GM21526 (cell line): ENCODE measurements around the gene OR2T10.
"Not testable (repeated sequence)": the region's sequence is repeated elsewhere in the genome, so short reads cannot be mapped to it uniquely, and the experiment has no call there.

Experiments
- ATAC-seq: cut with Tn5 transposase; IDR thresholded peaks from one replicate; pipeline ENCODE4 v1.9.1; 2021; ENCODE audit warnings: moderate library complexity; ENCODE audit not compliant: unreplicated experiment, low FRiP score

OR2T10 gene, protein sequence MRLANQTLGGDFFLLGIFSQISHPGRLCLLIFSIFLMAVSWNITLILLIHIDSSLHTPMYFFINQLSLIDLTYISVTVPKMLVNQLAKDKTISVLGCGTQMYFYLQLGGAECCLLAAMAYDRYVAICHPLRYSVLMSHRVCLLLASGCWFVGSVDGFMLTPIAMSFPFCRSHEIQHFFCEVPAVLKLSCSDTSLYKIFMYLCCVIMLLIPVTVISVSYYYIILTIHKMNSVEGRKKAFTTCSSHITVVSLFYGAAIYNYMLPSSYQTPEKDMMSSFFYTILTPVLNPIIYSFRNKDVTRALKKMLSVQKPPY

DNA sequence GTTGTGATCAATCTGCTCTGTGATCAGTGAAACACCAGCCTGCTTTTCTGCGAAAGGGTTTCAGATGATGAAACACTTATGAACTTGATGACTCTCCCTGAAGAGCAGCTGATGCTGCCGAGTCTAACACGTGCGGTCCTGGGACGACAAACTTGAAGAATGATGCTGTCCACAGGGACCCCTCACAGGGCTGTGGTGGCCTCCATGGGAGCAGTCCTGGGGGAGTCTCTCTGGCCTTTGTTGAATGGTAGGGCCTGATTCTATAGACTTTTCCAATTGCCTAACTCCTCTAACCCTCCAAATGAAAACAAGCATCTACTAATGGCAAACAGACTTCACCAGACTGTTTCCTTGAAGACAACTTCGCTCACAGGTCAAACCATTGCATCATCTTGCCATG, at the start of gene OR2T10:
Gene OR2T10, minus strand, starts transcription at position 112 of the 400 bp plus-strand sequence. CDS start 3,932 bp downstream, outside the sequence.
- ATAC-seq: no peak

DNA sequence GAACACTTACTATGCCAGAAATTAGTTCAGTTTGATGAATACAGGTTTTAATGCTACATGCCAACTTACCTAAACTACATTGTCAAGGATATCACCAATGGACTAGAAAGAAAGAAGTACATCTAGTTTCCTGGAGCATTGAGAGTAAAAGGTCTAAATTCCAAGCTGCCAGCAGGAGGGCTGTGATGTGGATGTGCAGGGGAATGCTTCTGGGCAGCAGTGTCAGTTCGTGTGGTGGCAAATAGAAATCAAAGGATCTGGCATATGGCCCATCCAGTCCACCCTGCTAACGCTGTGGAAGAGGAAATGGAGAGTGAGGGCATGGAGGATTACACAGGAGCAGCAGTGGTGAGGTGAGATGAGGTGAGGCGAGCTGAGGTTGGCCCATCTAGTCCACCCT, 47.7 kb upstream of the OR2T10 start, which contains the start of gene OR2T35:
Gene OR2T35, minus strand, starts transcription at position 101 of the 400 bp plus-strand sequence. CDS start 6,020 bp downstream, outside the sequence.
- ATAC-seq: not testable (repeated sequence)

DNA sequence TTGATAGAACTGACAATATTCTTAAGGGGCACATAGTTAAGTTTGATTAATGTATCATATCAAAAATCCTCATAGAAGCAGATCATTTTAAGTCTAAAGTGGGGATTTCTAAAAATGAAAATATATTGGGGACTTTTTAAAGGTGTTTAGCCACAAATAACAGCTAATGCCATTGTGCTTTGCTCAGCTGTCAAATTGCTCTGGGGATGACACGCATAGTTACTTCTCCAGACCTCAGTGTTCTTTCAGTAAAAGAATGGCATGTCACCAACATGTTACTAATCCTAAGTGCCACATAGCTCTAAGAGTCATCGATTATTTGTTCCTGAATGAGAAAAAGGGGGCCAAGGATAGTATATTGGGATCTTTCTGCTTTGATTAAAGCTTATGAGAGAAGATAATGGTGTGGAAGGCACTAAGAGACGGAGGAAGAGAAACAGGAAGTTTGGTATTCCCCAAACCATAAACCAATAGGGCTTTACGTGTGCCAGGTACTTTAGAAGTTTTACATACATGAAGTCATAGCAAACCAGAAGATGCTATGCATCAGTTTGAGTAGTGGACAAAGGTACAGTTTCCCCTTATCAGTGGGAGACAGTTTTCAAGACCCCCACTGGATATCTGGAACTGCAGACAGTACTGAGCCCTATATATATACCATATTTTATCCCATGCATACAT, 45.6 kb upstream of the OR2T10 start:
- peak; percentile 64 for ATAC-seq

DNA sequence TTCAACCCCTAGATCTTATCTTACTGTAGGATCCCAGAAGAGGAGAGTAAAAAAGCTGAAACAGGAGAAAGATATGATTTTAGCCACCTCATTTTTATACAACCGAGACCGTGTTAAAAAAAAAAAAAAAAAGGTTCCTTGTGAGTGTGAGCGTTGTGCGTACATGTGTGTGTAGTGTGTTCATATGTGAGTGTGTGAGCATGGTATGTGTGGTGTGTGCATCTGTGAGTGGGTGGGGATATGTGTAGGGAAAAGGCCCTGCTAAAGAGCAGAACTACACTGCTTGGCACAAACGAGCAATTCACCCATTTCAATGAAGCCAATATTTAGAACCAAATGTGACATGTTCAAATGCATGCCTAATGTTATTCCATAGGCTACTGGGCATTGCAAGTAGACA, 44.1 kb upstream of the OR2T10 start:
- ATAC-seq: not testable (repeated sequence)

DNA sequence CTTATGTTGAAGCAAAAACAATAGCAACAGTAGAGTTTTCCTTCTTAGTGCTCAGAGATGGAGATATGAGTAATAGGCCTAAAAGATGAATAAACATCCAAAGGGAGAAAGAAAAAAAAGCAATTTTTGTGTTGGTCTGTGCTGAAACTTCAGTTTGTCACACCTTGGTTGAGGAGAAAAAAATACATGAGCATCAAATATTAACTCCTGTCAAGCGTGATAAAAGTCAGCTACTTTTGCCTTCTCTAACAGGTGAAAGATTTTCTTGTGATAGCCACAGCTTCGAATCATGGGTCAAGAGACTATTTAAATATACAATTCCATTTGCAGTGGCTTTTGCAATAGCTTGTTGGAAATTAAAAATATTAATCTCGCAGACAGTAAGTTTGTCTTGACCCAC, 43.4 kb upstream of the OR2T10 start:
- peak; percentile 41 for ATAC-seq

DNA sequence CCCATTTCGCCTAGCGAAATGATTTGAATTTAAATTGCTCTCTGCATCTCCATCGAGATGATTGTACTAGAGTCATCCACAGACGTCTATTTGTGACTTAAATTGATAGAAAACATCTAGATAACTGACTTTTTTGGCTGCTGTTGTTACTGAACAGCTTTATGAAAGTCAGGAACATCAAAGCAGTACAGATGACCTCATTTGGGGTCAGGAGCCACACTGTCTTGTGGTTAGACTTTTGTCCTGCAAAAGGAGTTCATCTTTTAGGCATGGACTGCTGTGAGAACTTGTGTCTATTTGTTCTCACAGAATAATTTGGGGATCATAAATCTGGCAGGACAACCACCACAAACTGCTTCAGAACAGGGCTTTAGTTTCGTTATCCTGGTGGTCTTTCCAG, 42.2 kb upstream of the OR2T10 start:
- ATAC-seq: not testable (repeated sequence)

DNA sequence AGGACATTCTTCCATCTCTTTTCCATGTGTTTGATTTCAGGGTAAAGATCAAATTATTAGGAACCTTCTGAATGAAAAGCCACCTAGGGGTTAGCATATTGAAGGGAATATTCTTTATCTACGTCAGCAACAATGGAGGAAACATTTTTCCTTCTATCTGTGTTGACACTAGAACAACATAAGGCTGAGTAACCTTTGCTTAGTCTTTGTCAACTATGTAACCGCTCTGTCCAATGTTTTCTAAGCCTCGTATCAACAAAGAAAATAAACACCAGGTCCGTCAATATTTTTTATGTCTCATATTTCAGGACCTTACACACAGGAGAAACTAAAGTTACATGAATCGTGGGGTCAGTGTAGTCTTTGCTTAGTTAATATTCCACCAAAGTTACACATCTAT, 39.1 kb upstream of the OR2T10 start:
- not testable (repeated sequence) for ATAC-seq

DNA sequence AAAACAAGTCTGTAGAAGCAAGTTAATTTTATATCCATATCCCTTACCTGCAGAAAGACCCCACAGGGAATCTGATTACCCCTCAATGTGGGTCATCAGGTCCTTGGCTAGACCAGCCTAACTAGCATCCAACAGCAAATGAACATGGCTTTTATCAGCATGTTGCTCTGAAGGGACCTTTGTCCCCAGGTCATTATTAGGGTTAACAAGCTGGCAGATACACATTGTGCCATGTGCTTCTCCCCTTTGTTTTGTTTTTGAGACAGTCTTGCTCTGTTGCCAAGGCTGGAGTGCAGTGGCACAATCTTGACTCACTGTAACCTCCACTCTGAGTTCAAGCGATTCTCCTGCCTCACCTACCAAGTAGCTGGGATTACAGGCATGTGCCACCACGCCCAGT, 37.5 kb upstream of the OR2T10 start, which contains the start of gene OR2T11:
Gene OR2T11, minus strand, starts transcription at position 101 of the 400 bp plus-strand sequence. CDS start 7,963 bp downstream, outside the sequence.
- ATAC-seq: not testable (repeated sequence)

DNA sequence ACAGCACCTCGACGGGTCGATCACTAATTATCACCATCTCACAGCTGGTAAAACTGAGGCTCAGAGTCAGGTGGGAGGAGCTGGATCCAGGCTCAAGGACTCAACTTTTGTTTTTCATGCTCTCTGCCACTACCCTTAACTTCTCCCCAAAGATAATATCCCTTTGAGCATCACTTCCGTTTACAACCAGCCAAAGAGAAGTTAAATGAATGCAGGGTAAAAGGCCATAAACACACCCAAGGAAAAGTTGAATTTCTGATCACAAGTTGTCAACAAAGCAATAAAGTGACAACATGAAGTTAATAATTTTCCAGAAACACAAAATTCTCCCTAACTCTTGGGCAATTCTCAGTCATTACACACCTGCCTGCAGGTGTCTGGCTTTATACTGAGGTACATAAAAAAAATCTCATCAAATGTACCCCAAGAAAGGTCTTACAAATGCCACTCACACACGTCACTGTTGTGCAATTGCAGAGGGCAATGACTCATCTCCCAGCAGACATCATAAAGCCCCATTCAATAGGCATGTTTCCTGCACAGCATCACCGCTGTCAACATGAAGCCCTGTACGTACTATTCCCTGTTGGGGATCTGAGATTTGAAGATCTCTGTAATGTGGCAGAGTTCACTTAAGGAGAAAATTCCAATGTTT, 34.0 kb upstream of the OR2T10 start:
- no peak for ATAC-seq

DNA sequence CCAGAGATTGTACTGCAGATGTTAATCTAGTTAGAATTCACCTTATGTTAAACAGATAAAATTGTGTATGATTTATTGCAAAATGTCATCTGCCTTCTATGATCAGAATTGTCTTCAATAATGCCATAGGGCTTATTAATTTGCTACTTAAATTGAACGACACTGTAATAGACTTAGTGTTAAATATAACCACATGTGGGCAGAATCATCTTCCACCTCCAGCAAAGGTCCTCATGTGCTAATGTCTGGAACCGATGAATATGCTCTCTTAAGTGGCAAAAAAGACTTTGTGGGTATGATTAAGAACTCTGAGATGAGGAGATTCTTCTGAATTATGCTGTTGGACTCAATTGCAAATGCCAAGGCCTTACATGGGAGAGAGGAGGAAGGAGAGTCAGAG, 33.1 kb upstream of the OR2T10 start:
- ATAC-seq: no peak

DNA sequence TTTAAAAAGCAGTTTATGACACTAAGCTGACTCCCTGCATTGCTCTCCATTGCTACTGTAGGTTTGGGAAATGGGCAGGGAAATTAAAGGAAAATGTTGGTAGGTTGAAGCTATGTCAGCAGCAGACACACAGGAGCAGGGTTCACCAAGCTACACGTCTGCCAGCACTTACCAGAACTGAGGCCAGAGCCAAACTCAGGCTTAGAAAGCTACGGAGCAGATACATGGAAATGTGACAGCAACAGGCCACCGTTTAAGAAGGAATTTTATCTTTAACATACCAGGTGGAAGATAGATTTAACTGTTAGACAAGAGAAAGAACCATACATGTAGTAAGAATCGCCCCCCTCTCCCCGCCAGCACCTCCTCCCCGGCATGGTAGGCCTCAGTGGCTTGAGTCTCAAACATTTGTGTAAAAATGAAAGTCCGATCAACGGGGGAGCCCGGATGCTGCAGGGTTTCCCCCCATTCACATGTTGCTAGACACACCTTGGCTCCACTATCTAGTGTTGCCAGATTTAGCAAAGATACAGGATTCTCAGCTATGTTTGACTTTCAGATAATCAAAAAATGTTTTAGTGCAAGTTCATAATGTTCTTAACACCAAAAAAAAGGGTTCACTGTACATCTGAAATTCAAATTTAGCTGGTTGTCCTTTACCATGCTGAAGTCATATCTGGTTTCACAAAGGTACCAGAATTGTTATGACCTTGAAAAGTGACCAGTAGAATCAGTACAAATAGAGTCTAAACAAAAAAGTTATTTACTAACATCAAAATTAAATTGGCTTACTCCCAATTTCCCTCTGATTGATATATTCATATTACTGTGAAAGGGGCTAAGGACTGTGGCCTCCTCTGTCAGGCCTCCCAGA, 30.7 kb upstream of the OR2T10 start:
- ATAC-seq: peak; percentile 96

DNA sequence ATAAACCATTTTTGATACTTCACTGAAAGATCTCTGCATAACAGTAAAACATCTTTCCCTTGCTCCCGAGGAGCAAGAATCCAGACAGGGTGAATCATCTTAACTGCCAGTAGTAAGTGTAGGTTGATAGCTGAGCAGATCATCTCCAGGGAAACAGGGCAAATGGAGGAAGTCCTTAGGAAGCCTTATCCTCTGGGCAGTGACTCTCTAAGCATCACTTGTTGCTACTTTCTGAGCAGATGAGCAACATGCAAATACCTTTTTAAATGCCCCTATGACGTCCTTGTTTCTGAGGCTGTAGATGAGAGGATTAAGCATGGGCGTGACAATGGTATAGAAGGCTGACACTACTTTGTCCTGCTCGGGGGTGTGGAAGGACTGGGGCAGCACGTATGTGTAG, 28.5 kb upstream of the OR2T10 start:
- no peak for ATAC-seq

DNA sequence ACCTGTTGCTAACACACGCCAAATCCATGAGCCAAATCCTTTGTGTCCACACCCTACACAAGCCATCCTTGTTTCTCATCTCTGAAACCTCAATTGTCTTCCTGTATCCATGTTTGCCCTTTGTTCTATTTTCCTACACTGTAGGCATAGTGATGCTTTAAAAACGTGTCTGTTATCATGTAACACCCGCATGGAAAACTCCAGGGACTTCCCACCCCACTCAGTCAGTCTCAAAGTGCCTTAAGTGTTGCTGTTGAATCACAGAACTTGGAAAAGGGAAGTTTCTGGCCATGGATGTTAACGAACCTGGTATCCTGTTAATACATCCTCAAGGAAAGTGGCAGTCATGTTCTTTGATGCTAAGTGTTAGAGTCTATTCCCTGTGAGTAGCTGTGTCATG, 27.7 kb upstream of the OR2T10 start:
- ATAC-seq: no peak

DNA sequence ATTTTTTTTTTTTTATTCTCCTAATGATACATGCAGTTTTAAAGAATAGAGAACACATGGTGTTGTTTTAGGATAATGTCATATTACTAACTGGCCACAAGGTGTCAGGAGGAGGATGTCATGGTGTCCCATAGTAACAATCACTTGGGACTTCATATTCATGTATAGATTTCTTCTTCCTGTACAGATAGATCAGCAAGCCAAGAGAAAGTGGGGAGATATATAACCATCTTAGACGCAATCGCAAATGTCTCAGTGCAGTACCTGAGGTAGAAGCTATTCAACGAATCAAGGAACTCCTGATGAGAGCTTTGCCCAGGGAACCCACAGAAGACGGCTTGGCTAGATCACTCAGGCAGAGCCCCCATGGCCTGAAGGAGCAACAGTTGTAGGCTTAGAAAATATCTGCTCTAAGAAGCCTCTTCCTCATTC, 25.1 kb upstream of the OR2T10 start:
- ATAC-seq: peak; percentile 97

DNA sequence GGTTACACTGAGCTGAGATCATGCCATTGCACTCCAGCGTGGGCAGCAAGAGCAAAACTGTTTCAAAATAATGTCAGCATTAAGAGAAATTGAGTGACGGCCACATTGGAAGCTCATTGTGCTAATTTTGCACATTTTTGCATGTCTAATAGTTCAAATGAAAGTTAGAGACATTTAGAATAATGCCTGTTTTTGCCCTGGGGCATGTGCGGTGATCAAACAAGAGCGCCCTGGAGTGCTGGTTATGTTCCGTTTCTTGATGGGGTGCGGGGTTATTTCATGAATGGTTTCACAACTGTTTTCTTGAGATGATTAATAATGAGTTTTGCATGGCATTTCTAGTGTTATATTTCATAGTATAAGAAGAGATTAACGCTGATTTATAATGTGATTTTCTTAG, 24.3 kb upstream of the OR2T10 start:
- ATAC-seq: no peak

DNA sequence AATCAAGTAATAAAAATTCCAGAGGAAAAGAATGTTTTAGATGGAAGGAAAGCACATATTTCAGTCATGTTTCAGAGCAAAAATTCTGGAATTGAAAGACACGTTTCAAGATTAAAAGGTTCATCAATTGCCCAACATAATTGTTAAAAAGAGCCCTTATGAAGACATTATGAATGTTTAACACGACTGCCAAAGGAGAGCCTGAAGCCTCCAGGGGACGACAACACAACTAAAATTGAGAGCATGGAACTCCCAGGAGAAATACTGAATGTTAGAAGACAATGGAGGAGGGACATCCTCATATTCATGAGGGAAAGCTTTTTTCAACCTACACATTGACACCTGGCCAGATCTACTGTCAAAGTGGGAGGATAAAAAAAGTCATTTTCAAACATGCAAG, 21.4 kb upstream of the OR2T10 start:
- peak; percentile 44 for ATAC-seq

DNA sequence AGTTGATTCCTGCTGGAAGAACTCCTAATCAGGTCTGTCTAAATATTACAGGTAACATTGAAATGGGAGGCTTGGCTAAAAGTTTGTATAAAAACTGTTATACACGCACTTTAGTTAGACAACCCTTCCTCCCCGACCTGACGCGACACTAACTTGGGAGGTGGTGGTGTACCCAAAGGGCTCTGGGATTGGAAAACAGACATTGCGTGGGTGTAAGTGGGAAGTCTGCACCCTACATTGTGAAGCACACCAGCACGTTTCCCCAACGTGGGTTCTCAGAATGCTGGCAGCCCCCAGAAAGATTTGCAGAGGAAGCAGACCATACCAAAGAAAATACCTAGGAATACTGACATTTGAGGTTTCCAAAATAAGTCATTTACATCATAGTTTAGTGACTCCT, 20.6 kb upstream of the OR2T10 start:
- no peak for ATAC-seq

DNA sequence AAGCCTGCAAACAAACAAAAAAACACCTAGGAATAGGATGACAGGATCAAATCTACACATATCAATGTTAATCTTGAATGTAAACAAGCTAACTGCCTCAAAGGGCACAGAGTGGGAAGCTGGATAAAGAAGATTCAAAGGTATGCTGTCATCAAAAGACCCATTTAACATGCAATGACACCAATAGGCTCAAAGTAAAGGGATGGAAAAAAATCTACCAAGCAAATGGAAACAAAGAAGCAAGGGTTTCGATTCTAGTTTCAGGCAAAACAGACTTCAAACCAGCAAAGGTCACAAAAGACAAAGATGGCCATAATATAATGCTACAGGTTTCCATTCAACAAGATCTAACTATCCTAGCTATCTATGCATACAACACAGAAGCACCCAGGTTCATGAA, 16.2 kb upstream of the OR2T10 start:
- ATAC-seq: peak; percentile 61

DNA sequence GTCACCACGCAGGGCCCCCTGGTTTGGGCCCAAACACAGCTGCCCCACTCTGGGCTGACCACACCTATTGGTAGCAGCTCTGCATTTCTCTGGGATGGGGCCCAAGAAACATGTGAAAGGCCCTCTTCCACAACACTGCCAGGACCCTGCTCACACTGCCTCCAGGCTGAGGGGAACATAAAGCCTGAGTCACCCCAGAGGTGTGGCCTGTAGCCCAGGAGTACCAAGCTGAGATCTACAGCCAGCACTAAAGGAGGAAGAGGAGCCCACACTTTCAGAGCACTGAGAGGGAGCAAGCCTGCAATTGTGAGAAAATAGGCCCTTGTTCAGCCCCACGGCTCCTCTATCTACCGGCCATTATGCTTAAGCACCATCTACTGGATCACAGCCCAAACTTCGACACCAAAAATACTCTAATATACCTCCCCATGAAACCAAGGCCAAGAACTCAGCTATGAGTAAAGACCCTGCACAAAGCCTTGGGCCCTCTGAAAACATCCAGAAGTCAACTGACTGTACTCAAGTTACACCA, 14.4 kb upstream of the OR2T10 start:
- no peak for ATAC-seq

DNA sequence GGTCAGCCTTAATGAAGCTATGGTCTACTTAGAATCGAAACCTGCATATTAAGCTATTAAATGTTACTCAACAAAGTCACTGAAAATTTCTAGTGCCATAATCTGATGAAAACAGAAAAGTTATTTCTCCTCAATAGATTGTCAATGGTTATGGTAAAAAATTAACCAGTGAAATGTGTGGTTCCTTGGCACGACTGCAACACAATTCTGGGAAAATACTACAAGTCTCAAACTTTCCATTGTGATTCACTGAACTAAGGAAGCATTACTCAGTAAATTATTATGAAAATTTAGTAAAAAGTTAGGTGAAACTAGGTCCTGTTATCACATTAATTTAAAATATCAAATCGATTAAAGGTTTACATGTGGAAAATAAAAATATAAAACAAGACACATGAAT, 12.8 kb upstream of the OR2T10 start:
- no peak for ATAC-seq
